ENCODE data around the gene THRAP3. TPM values are rescaled to one million over a fixed set of nuclear protein-coding genes. Genes with fewer than 3 reads are reported as not detected.

The THRAP3 gene
- total RNA-seq, 2 experiments from 2014 or later, result 125 to 130 TPM

DNA sequence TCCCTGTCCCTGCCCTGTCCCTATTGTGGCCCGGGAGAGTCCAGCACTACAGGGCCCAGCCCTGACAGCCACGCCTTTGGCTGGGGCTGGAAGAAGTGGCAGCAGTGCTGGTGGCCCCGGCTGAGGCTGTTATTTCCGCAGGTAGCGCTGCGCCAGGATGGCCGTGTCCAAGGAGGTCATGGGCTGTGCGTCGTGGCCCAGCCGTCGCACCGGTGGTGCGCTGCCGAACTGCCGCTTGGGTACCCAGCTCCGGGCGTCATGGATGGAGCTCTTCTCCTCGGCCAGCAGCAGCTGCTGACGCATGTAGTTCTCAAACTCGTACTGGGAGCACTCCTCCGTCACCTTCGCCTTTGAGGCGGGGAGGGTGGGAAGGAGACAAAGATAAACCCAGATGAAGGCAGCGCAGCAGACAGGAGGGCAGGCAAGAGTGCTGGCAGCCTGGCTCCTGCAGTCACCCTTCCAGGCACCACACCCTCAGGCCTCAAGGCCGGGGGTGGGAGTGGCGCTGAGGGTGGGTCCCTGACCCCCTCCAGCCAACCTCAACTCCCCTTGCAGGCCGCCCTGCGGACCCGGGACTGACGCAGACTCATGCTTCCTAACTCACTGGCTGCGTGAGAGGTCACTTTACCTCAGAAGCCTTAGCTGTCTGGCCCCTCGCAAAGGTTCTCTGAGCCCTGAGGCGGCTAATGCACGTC is 117.5 kb downstream of the THRAP3 start:
- H3K27me3 Mint-ChIP-seq, result no peaks in the 10 kb centered on the region
- H3K4me1 Mint-ChIP-seq, result peaks cover 22% of the 10 kb centered on the region
- H3K9me3 Mint-ChIP-seq, result no peaks in the 10 kb centered on the region
- DNase-seq, result no peak
- H3K4me3 Mint-ChIP-seq, result no peak overlapping the region
- H3K27ac Mint-ChIP-seq, result no peak overlapping the region
- peaks cover 4% of the 10 kb centered on the region for H3K36me3 Mint-ChIP-seq
- ATAC-seq (ENCODE audit: low read depth), result no peak
- POLR2A ChIA-PET, result interaction anchor here (0.9 to 1.5 kb wide), 3 partner anchors 19 to 43 kb away, joined by 3 to 5 read pairs (median 3); no protein-coding TSS in a partner anchor

DNA sequence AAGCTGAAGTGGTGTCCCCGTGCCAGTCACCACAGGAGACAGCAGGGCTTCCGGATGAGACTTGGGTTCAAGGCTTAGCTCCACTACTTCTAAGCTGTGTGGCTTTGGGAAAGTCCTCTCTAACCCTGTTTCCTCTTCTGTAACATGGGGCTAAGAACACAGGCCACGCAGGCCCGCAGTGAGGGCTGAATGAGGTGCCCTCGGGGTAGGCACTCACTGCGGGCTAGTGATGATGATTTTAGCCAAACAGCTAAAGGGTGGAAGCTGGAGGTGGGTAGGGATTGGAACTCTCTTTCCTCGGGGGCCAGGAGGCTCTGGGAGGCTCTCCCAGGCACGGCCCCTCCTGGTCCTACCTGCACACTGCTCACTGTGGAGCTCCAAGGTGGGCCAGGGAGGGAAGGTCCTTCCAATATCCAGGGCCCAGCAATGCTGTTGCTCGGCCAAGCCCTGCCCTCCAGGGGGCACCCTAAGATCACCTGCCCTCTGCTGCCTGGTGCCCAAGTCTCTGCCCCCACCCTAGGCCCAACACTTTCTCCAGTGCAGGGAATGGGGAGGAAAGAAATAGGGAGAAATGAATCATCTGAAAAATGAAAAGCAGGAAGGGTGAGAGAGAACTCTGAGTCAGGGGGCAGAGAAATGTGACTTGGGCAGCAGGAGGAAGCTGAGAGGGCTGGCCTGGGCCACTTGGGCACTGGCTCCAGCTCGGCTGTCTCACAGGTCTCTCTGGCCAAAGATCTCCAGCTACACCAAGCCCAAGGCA is 118.4 kb downstream of the THRAP3 start:
- peak; percentile 63 for DNase-seq
- peak overlapping the region; percentile 72 for H3K27ac Mint-ChIP-seq
- H3K27me3 Mint-ChIP-seq, result no peaks in the 10 kb centered on the region
- ATAC-seq (ENCODE audit: low read depth), result peak; percentile 72
- no peaks in the 10 kb centered on the region for H3K9me3 Mint-ChIP-seq
- peaks cover 4% of the 10 kb centered on the region for H3K36me3 Mint-ChIP-seq
- H3K4me3 Mint-ChIP-seq, result no peak overlapping the region
- POLR2A ChIA-PET, result interaction anchor here (0.8 to 1.5 kb wide), 4 partner anchors 18 to 118 kb away, joined by 3 to 5 read pairs (median 3); partner anchors contain the start of gene THRAP3
- peaks cover 20% of the 10 kb centered on the region for H3K4me1 Mint-ChIP-seq

DNA sequence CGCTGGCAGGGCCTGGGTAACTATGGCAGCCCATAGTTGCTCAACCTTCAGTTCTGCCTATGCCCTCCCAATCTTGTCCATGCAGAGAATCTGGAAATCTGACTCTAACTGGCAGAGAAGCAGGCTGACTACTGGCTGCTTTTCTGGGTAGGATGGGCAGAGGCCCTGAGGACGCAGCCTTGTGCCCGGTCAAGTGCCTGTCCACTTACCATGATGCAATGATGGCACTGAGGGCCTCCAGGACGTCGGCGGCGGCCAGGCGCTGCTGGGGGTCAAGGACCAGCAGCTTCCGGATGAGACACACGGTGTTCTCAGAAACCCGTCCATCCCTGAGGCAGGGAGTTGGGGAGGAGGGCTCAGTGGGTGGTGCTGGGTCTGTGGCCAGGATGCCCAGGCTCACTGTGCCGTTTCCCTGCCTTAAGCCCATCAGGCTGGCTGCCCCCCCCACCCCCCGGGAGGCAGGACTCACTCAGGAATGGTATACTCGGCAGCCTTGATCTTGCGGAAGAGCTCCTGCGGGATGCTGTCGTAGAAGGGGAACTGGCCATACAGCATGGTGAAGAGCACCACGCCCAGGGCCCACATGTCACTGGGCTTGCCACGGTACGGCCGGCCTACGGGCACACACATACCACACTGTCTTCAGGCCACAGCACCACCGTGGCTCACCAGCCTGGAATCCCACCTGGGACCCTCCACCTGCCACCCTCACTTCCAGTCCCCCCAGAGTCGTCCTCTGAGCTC is 119.6 kb downstream of the THRAP3 start:
- H3K4me1 Mint-ChIP-seq, result peaks cover 10% of the 10 kb centered on the region
- ATAC-seq (ENCODE audit: low read depth), result no peak
- H3K4me3 Mint-ChIP-seq, result no peak overlapping the region
- no peak overlapping the region for H3K27ac Mint-ChIP-seq
- POLR2A ChIA-PET, result interaction anchor here (0.6 to 1.5 kb wide), 2 partner anchors 10 to 26 kb away, joined by 3 to 5 read pairs; no protein-coding TSS in a partner anchor
- H3K36me3 Mint-ChIP-seq, result peaks cover 10% of the 10 kb centered on the region
- no peak for DNase-seq
- no peaks in the 10 kb centered on the region for H3K27me3 Mint-ChIP-seq
- H3K9me3 Mint-ChIP-seq, result no peaks in the 10 kb centered on the region

DNA sequence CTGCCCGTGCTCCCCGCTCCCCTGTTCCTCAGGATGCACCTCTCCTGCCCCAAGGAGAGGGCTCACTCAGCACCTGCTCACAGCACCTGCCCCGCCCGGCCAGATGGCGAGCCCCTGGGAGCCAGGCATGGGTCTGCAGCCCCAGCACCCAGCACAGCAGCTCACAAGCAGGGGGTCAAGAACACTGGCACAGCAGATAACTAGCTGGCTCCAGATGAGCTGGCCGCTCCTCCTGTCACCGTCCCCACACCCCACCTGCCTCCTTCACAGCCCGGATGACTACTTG is 120.1 kb downstream of the THRAP3 start:
- Mint-ChIP-seq H3K27ac (no peak overlapping the region), H3K27me3 (no peaks in the 10 kb centered on the region), H3K9me3 (no peaks in the 10 kb centered on the region), H3K4me1 (peaks cover 5% of the 10 kb centered on the region), H3K36me3 (peaks cover 10% of the 10 kb centered on the region), H3K4me3 (no peak overlapping the region)
- POLR2A ChIA-PET, result no interaction called here
- ATAC-seq (ENCODE audit: low read depth) (no peak), DNase-seq (no peak)

DNA sequence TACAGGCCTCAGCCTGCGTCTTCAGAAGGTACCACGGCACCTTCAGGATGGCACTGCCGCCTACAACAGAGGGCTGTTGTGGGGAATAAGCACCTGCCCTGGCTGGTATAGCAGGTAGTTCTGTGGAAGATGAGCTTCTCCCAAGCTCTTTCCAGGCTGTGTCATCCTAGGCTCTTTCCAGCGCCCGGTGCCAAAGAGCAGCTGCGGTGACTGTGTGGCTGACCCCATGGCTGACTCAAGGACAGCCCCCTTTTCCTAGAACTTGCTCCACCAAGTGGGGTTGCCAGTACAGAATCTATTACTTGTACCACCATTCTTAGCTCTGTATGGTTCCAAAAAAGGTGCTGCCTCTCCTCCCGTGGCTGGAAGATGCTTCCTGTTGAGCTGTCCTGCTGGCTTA is 121.1 kb downstream of the THRAP3 start:
- H3K4me1 Mint-ChIP-seq, result peaks cover 4% of the 10 kb centered on the region
- DNase-seq (no peak), ATAC-seq (ENCODE audit: low read depth) (no peak)
- no peaks in the 10 kb centered on the region for H3K27me3 Mint-ChIP-seq
- H3K36me3 Mint-ChIP-seq, result peaks cover 10% of the 10 kb centered on the region
- no peak overlapping the region for H3K27ac Mint-ChIP-seq
- POLR2A ChIA-PET, result interaction anchor here (0.8 kb wide), 1 partner anchor 105 kb away, joined by 3 read pairs; the partner anchor contains the start of gene OSCP1
- no peak overlapping the region for H3K4me3 Mint-ChIP-seq
- H3K9me3 Mint-ChIP-seq, result no peaks in the 10 kb centered on the region

DNA sequence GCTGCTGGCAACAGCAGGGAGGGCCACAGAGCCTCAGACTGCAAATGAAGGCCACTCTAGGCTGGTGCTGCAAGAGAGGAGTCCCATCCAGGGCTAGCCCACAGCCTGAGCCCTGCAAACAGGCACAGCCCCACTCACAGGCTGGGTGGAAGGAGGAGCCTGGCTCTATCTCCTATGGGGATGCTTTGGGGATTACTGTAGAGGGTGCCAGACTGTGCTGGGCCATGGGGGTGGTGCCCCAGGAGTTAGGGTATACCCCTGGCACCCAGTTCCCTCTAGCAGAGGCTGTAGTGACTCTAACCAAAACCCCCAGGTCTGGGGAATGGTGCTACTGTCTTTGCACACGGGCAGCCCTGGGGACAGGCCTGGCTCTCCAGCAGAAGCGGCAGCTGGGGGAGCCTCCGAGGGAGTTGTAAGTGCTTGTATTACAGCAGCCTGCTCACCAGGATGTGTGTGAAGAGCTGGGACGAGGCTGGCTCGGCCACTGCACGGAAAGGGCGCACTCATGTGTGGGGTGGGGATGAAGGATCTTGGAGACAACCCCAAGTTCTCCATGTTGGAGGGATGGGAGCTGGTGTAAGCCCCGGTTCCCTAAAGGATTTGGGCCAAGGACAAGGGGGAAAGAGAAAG is 122.6 kb downstream of the THRAP3 start:
- H3K36me3 Mint-ChIP-seq, result peaks cover 15% of the 10 kb centered on the region
- POLR2A ChIA-PET, result no interaction called here
- no peak for ATAC-seq (ENCODE audit: low read depth)
- no peak overlapping the region for H3K27ac Mint-ChIP-seq
- H3K4me1 Mint-ChIP-seq, result peaks cover 15% of the 10 kb centered on the region
- H3K27me3 Mint-ChIP-seq, result no peaks in the 10 kb centered on the region
- no peaks in the 10 kb centered on the region for H3K9me3 Mint-ChIP-seq
- DNase-seq, result no peak
- no peak overlapping the region for H3K4me3 Mint-ChIP-seq

DNA sequence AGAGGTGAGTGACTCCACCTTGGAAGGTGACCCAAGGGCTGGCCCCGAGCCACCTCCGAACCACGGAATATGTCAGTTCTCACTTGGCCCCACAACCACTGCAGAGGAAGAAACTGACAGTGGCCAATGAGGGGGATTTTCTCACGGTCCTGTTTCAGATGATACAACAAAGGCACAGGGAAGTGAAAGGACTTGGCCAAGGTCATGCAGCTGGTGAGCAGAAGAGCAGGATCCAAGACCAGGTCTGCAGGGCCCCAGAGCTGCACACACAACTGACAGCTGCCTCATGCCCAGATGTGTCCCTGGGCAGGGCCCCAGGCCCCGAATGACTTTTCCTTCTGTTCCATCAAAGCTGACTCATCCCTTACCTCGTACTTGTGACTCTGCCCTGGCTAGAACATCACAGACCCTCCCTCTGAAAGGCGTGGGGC is 125.0 kb downstream of the THRAP3 start:
- Mint-ChIP-seq H3K27me3 (no peaks in the 10 kb centered on the region), H3K36me3 (peaks cover 22% of the 10 kb centered on the region), H3K4me3 (no peak overlapping the region), H3K27ac (no peak overlapping the region), H3K9me3 (no peaks in the 10 kb centered on the region), H3K4me1 (peaks cover 23% of the 10 kb centered on the region)
- ATAC-seq (ENCODE audit: low read depth) (no peak), DNase-seq (no peak)
- POLR2A ChIA-PET, result interaction anchor here (2.7 kb wide), 1 partner anchor 48 kb away, joined by 7 read pairs; the partner anchor contains the start of gene LSM10

DNA sequence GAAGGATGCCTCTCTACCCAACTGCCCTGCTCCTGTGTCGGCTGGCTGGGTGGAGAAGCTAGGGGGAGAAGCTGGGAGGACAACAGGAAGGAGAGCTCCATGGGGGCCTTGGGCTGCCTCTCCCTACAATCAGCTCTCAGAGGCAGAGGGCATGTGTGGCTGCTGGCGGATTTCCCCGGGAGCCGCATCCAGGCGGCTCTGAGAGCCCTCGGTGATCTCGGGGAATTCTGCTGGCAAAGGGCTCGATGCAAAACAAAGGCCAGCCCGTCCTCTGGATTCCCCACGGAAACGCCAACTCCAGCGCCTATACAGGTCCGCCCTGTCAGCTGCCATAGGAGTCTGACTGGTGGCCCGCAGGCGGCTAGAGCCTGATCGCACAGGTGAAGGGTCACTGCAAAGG is 125.6 kb downstream of the THRAP3 start:
- DNase-seq (no peak), ATAC-seq (ENCODE audit: low read depth) (no peak)
- POLR2A ChIA-PET, result interaction anchor here (0.7 to 2.7 kb wide), 3 partner anchors 17 to 47 kb away, joined by 3 to 9 read pairs (median 7); partner anchors contain the start of genes LSM10 and SH3D21
- Mint-ChIP-seq H3K4me1 (peaks cover 23% of the 10 kb centered on the region), H3K27me3 (no peaks in the 10 kb centered on the region), H3K9me3 (no peaks in the 10 kb centered on the region), H3K4me3 (no peak overlapping the region), H3K36me3 (peaks cover 26% of the 10 kb centered on the region), H3K27ac (no peak overlapping the region)

DNA sequence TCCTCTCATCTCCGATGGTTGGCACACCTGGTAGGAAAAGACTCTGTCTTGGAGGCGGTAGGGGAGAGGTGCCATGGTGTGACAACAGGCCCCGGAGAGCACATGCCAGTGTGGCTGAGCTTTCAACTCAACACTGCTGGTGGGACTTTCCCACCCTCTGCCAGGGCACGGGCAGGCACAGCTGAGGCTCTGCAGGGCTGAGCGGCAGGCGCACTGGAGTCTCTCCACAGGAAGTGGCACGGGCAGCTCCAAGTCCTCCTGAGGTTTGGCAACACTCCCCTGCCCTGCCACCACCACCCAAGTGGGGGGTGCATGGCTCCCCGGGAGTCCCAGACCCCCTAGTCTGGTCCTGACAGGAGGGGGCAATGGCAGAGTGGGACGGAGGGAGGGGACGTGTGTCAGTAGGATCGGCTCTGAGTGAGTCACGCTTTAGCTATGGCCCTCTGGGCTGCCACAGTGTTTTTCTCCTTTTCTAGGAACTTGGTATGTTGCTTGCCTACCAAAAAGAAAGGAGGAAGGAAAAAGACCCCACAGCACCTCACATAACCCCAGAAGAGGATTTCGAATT is 126.5 kb downstream of the THRAP3 start:
- DNase-seq (peak; percentile 50), ATAC-seq (ENCODE audit: low read depth) (peak; percentile 78)
- Mint-ChIP-seq H3K4me3 (peak overlapping the region; percentile 25), H3K4me1 (peaks cover 23% of the 10 kb centered on the region), H3K27me3 (no peaks in the 10 kb centered on the region), H3K9me3 (no peaks in the 10 kb centered on the region), H3K27ac (peak overlapping the region; percentile 77), H3K36me3 (peaks cover 27% of the 10 kb centered on the region)
- POLR2A ChIA-PET, result interaction anchor here (0.6 to 2.7 kb wide), 6 partner anchors 9 to 69 kb away, joined by 3 to 10 read pairs (median 5); partner anchors contain the start of genes LSM10 and SH3D21

DNA sequence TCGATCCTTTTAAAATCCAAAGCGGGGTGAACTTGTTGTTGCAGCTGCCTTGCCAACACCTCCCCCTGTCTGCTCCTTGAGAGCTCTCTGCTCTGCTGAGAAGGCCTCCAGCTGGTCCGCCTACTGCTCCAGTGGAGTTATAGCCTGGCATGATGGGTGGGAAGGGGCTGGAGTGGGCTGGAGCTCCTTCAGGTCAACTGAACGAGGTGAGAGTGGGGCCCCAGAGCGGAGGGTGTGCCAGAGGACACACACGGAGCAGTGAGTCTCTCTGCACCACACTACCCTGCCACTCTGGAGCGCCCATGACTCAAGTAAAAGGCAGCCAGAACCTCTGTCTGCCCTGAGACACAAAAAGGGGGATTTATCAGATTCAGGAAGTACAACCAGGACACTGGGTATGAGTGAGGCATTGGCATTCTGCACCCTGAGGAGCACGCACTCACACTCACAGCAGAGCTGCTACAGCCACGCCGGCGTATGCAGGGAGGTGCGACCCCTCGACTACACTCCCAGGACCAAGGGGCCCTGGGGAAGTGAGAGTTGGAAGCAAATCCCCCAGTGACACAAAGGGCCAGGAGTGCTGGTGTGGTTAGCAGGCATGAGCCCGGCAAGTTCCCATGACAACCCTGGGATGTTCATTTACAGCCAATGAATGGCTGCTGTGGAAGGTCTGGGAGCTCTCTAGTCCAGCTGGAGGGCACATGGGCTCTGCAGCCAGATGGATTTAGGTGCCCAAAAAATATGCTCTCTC is 127.2 kb downstream of the THRAP3 start:
- H3K4me1 Mint-ChIP-seq, result peaks cover 23% of the 10 kb centered on the region
- H3K4me3 Mint-ChIP-seq, result no peak overlapping the region
- H3K9me3 Mint-ChIP-seq, result no peaks in the 10 kb centered on the region
- peak overlapping the region; percentile 77 for H3K27ac Mint-ChIP-seq
- DNase-seq (no peak), ATAC-seq (ENCODE audit: low read depth) (peak; percentile 9)
- POLR2A ChIA-PET, result interaction anchor here (1.3 to 2.7 kb wide), 5 partner anchors 8 to 46 kb away, joined by 3 to 10 read pairs (median 7); partner anchors contain the start of gene LSM10
- H3K36me3 Mint-ChIP-seq, result peaks cover 25% of the 10 kb centered on the region
- H3K27me3 Mint-ChIP-seq, result no peaks in the 10 kb centered on the region

DNA sequence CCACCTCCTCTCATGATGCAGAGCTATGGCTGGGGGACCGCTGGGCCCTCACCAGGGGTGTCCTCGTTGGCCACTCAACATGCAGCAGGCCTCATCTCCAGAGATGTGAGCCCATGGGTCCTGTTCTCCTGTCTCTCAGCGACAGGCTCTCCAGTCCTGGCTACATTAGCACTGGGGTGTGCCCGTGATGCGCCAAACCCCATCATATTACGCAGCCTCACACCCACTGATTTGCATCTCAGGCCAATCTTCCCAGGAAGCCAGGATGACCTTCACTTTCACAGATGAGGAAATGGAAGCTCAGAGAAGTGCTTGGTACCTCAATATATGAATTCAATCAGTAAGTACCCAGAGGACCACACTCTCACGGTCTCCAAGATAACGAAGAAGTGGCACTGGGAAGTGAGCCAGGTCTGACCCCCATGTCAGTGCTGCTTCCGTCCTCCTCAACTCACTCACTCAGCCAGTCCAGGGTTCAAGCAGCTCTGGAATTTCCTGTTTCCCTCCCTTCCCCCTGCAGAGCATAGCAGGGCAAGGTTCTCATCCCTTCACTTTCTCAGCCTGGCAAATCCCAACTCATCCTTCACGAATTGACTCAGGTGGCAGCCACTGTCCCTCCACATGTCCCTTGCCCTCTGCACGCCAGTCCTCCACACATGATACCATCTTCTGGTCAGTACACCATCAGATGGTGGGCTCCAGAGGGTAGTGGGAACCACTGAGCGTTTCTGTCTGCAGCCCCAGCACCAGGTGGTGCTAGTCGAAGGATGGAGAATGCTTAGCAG is 128.1 kb downstream of the THRAP3 start:
- no peaks in the 10 kb centered on the region for H3K9me3 Mint-ChIP-seq
- POLR2A ChIA-PET, result interaction anchor here (1.4 to 2.0 kb wide), 2 partner anchors 33 to 35 kb away, joined by 4 to 10 read pairs; no protein-coding TSS in a partner anchor
- H3K4me3 Mint-ChIP-seq, result no peak overlapping the region
- peaks cover 30% of the 10 kb centered on the region for H3K36me3 Mint-ChIP-seq
- H3K27ac Mint-ChIP-seq, result peak overlapping the region; percentile 48
- ATAC-seq (ENCODE audit: low read depth) (no peak), DNase-seq (no peak)
- H3K4me1 Mint-ChIP-seq, result peaks cover 26% of the 10 kb centered on the region
- H3K27me3 Mint-ChIP-seq, result no peaks in the 10 kb centered on the region

Measured in activated naive CD8-positive, alpha-beta T cell treated with anti-CD3 and anti-CD28 coated beads, Interleukin-2, amount 10 ng/mL, durations not matched to agents 7 days and 5 days (primary cell).